Fibroblast of mammary gland (primary cell): ENCODE results near the gene KCNIP3.

ENCODE experiments used
- DNase-seq: peaks from one replicate; pipeline ENCODE4 v3.0.0-alpha.2; 2010; ENCODE audit warnings: low read depth
- H3K4me3 ChIP-seq: 2 replicates; pipeline ENCODE4 v1.5.1; 2011; ENCODE audit warnings: low read depth, mild to moderate bottlenecking, low read length, moderate library complexity; ENCODE audit not compliant: control insufficient read depth
- CTCF ChIP-seq: conservative IDR thresholded peaks from 2 replicates; pipeline ENCODE4 v1.5.1; 2011; ENCODE audit warnings: low read depth, low read length, inconsistent platforms; ENCODE audit not compliant: control insufficient read depth, insufficient read depth

Gene KCNIP3

GRCh38 chr2:95275151-95275515, 22.0 kb upstream of the KCNIP3 start:
- H3K4me3 ChIP-seq, result no peak overlapping the region
- no peak for TF ChIP-seq CTCF
- no peak for DNase-seq

GRCh38 chr2:95275601-95276243, 21.4 kb upstream of the KCNIP3 start:
- DNase-seq, result no peak
- no peak overlapping the region for H3K4me3 ChIP-seq

GRCh38 chr2:95276244-95276887, 20.8 kb upstream of the KCNIP3 start:
- TF ChIP-seq CTCF, result no peak
- H3K4me3 ChIP-seq, result no peak overlapping the region

More at GRCh38 chr2:95275601-95276243, 21.4 kb upstream of the KCNIP3 start:
- no peak for TF ChIP-seq CTCF

GRCh38 chr2:95276888-95277245, 20.3 kb upstream of the KCNIP3 start:
- no peak for DNase-seq
- TF ChIP-seq CTCF, result no peak
- no peak overlapping the region for H3K4me3 ChIP-seq

More at GRCh38 chr2:95276244-95276887, 20.8 kb upstream of the KCNIP3 start:
- no peak for DNase-seq

GRCh38 chr2:95277246-95277906, 19.8 kb upstream of the KCNIP3 start:
- H3K4me3 ChIP-seq, result no peak overlapping the region
- peak; percentile 3 for TF ChIP-seq CTCF
- no peak for DNase-seq

GRCh38 chr2:95278051-95278471, 19.1 kb upstream of the KCNIP3 start:
- peak; percentile 79 for DNase-seq
- TF ChIP-seq CTCF, result no peak

More at GRCh38 chr2:95278051-95278471, 19.1 kb upstream of the KCNIP3 start:
- no peak overlapping the region for H3K4me3 ChIP-seq
